Esophagus squamous epithelium (tissue), 4 donors: ENCODE measurements around the gene ACAD8.

Source experiments
- POLR2A ChIP-seq, 4 donors: fragments of 450-650 bp; IDR thresholded peaks; one replicate each; pipeline ENCODE4 v1.6.1; 2017; ENCODE audit warnings: antibody characterized with exemption in 4 of 4, mild to moderate bottlenecking in 4 of 4, moderate library complexity in 3 of 4
- TF ChIP-seq, protein P1 (sequence below), 6 experiments: fragments of 450-650 bp in 4 of 6; fragments of 200-600 bp in 2 of 6; sonication (generic) in 2 of 6; IDR thresholded peaks; one replicate each; pipeline ENCODE4 v1.5.1; 2016 to 2019; ENCODE audit warnings: antibody characterized with exemption in 6 of 6, mild to moderate bottlenecking in 4 of 6, moderate library complexity in 4 of 6

DNA sequence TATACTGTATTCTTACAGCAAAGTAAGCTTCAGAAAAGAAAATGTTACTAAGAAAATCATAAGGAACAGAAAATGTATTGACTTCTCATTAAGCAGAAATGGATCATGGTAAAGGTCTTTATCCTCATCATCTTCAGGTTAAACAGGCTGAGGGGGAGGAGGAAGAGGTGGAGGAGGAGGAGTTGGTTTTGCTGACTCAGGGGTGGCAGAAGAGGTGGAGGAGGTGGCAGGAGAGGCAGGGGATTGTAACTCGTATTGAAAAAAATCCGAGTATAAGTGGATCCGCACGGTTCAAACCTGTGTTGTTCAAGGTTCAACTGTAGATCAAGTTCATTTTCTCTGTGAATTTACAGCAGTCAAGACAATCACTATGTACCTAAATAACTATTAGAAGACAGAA, 35.8 kb downstream of the ACAD8 start:
- TF ChIP-seq, protein P1, sequence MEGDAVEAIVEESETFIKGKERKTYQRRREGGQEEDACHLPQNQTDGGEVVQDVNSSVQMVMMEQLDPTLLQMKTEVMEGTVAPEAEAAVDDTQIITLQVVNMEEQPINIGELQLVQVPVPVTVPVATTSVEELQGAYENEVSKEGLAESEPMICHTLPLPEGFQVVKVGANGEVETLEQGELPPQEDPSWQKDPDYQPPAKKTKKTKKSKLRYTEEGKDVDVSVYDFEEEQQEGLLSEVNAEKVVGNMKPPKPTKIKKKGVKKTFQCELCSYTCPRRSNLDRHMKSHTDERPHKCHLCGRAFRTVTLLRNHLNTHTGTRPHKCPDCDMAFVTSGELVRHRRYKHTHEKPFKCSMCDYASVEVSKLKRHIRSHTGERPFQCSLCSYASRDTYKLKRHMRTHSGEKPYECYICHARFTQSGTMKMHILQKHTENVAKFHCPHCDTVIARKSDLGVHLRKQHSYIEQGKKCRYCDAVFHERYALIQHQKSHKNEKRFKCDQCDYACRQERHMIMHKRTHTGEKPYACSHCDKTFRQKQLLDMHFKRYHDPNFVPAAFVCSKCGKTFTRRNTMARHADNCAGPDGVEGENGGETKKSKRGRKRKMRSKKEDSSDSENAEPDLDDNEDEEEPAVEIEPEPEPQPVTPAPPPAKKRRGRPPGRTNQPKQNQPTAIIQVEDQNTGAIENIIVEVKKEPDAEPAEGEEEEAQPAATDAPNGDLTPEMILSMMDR (IDR thresholded peaks at IDR 0.05), result no peak
- no peak for TF ChIP-seq POLR2A (IDR thresholded peaks at IDR 0.05)
